B cell (primary cell): Measurements from ENCODE around the gene OTOP2. TPM values are rescaled to one million over a fixed set of nuclear protein-coding genes. Genes with fewer than 3 reads are reported as not detected.

ENCODE experiments used
- ATAC-seq: fragments of 200-7000 bp; cut with Tn5 transposase; one replicate; pipeline ENCODE4 v1.10.0; 2021; ENCODE audit warnings: low read depth, mild to moderate bottlenecking, moderate number of reproducible peaks, moderate library complexity
- CTCF ChIA-PET: fragments of 350-600 bp; sonication (Branson Sonifier 250); formaldehyde crosslinking; loops from one replicate; lab custom pipeline; 2021; ENCODE audit warnings: antibody characterized with exemption, inconsistent platforms; lab: Charles Lee
- POLR2A ChIA-PET: fragments of 350-600 bp; sonication (Branson Sonifier 250); formaldehyde crosslinking; loops from one replicate; lab custom pipeline; 2021; ENCODE audit warnings: antibody characterized with exemption; lab: Charles Lee
- DNase-seq: peaks from one replicate; pipeline ENCODE4 v3.0.0; 2013
- H2AFZ ChIP-seq: 2 replicates; pipeline ENCODE4 v1.6.1; 2012; ENCODE audit warnings: mild to moderate bottlenecking, low read depth, low read length; ENCODE audit not compliant: insufficient read depth, poor library complexity, severe bottlenecking
- H3K27ac ChIP-seq, 2 donors: 1 replicate in 1 of 2; 2 replicates in 1 of 2; pipeline ENCODE4 v1.5.1; 2012 to 2013; ENCODE audit warnings: low read length in 2 of 2, mild to moderate bottlenecking in 2 of 2, moderate library complexity in 1 of 2
- H3K27me3 ChIP-seq, 4 experiments: fragments of 200-600 bp in 1 of 4; sonication (generic) in 1 of 4; replicated peaks in 1 of 4; 1 replicate in 2 of 4; 2 replicates in 2 of 4; pipeline versions ENCODE4 v1.6.1 to v1.7.0; 2013 to 2016; ENCODE audit warnings: low read length in 3 of 4, mild to moderate bottlenecking in 2 of 4, mixed read lengths in 1 of 4, moderate library complexity in 1 of 4; ENCODE audit not compliant: insufficient read depth in 4 of 4, control insufficient read depth in 3 of 4; ENCODE audit errors: control extremely low read depth in 1 of 4
- H3K36me3 ChIP-seq, 2 experiments: replicated peaks in 1 of 2; 1 replicate in 1 of 2; 2 replicates in 1 of 2; pipeline versions ENCODE4 v1.6.1 to v1.7.1; 2013; ENCODE audit warnings: low read length in 1 of 2; ENCODE audit not compliant: insufficient read depth in 2 of 2, control insufficient read depth in 1 of 2; ENCODE audit errors: control extremely low read depth in 1 of 2, extremely low read depth in 1 of 2
- H3K4me1 ChIP-seq, 2 donors: fragments of 200-600 bp in 1 of 2; sonication (generic) in 1 of 2; 1 replicate in 1 of 2; 2 replicates in 1 of 2; pipeline versions ENCODE4 v1.5.1 to v1.6.1; 2013 to 2017; ENCODE audit warnings: low read length in 2 of 2; ENCODE audit not compliant: control insufficient read depth in 2 of 2, insufficient read depth in 2 of 2
- H3K4me2 ChIP-seq: replicated peaks from 2 replicates; pipeline ENCODE3; 2012; ENCODE audit warnings: mild to moderate bottlenecking, low read depth, low read length; ENCODE audit not compliant: poor library complexity, severe bottlenecking
- H3K4me3 ChIP-seq, 5 experiments: fragments of 200-600 bp in 1 of 5; sonication (generic) in 1 of 5; 1 replicate in 3 of 5; 2 replicates in 2 of 5; pipeline versions ENCODE4 v1.5.1 to v1.7.0; 2011 to 2016; ENCODE audit warnings: low read length in 4 of 5, mild to moderate bottlenecking in 4 of 5, low read depth in 2 of 5, control low read depth in 1 of 5, moderate library complexity in 1 of 5; ENCODE audit not compliant: insufficient read depth in 1 of 5; ENCODE audit errors: control extremely low read depth in 1 of 5, extremely low read depth in 1 of 5
- H3K79me2 ChIP-seq: fragments of 200-600 bp; sonication (generic); one replicate; pipeline ENCODE4 v1.6.0; 2016; ENCODE audit warnings: low read length; ENCODE audit not compliant: control insufficient read depth, insufficient read depth
- H3K9ac ChIP-seq: fragments of 200-600 bp; sonication (generic); 2 replicates; pipeline ENCODE4 v1.6.1; 2017; ENCODE audit warnings: mild to moderate bottlenecking, low read length, moderate library complexity
- H3K9me3 ChIP-seq, 3 donors: one replicate each; pipeline versions ENCODE4 v1.6.1 to v1.7.1; 2013; ENCODE audit warnings: low read length in 2 of 3; ENCODE audit not compliant: control insufficient read depth in 2 of 3, insufficient read depth in 1 of 3; ENCODE audit errors: control extremely low read depth in 1 of 3
- H4K20me1 ChIP-seq: 2 replicates; pipeline ENCODE4 v1.6.0; 2012; ENCODE audit warnings: mild to moderate bottlenecking, low read length; ENCODE audit not compliant: insufficient read depth, control insufficient read depth, poor library complexity, severe bottlenecking
- H3K27ac Mint-ChIP-seq: one replicate; pipeline ENCODE4 v1.8.0; 2021; ENCODE audit warnings: mixed read lengths
- H3K27me3 Mint-ChIP-seq: one replicate; pipeline ENCODE4 v1.8.0; 2021; ENCODE audit warnings: mixed read lengths
- H3K4me1 Mint-ChIP-seq: one replicate; pipeline ENCODE4 v1.8.0; 2021; ENCODE audit warnings: mixed read lengths
- H3K4me3 Mint-ChIP-seq: one replicate; pipeline ENCODE4 v1.8.0; 2021; ENCODE audit warnings: mixed read lengths
- H3K9me3 Mint-ChIP-seq: one replicate; pipeline ENCODE4 v1.8.0; 2022; ENCODE audit warnings: mixed read lengths; ENCODE audit not compliant: insufficient read depth
- EZH2 ChIP-seq: IDR thresholded peaks from 2 replicates; pipeline ENCODE4 v1.6.1; 2012; ENCODE audit warnings: borderline replicate concordance, low read depth, mild to moderate bottlenecking, moderate library complexity, low read length; ENCODE audit not compliant: insufficient read depth, poor library complexity, severe bottlenecking
- WGBS: methylation state at CpG from one replicate; pipeline ENCODE4 v1.1.5; 2013; ENCODE audit warnings: missing lambda C conversion rate; ENCODE audit not compliant: insufficient coverage; 5-methylcytosine and 5-hydroxymethylcytosine counted together
- intact Hi-C: fragments of 100-400 bp; cut with micrococcal nuclease; formaldehyde crosslinking; loops from one replicate; pipeline ENCODE4 v1.10.0; 2022
- polyA plus RNA-seq: library from polyadenylated mRNA; depleted of rRNA; stranded (reverse); fragments of >200 nt; gene quantifications from 2 replicates; pipeline ENCODE4 v1.2.3, GENCODE V29; 2012
- total RNA-seq, 2 donors: library from RNA; stranded (reverse); fragments of 120-200 nt in 1 of 2; gene quantifications; 1 replicate in 1 of 2; 2 replicates in 1 of 2; pipeline versions ENCODE4 v1.2.3 to v1.2.4, GENCODE V29; 2013 to 2022
- TF ChIP-seq, protein P1 (sequence below): fragments of 200-600 bp; IDR thresholded peaks from one replicate; pipeline ENCODE4 v1.8.0; 2022; ENCODE audit warnings: antibody characterized with exemption, mild to moderate bottlenecking

The OTOP2 gene
- total and polyA plus RNA-seq, 2 donors (not counting 1 experiment from before 2014, with no cell fraction given), result not detected

DNA sequence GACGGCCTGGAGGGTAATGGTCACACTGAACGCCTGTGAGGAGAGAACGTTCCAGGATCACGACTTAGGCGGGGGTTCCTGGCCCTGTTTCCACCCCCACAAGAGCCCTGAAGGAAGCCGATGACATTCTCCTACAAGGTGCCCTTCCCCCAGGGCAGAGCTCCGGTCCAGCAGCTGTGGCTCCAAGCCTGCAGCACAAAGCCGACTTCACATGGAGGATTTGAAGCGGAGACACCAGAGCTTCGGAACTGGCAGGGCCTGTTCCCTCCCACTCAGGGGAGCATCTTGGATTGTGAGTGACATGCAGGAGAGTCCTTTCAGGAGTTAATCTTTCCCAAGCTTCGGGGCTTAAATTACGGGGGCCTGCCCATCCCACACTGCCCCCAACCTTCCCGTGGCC is 35.6 kb upstream of the OTOP2 start:
- POLR2A ChIA-PET, result no interaction called here
- no peak overlapping the region for H3K9ac ChIP-seq
- no peak overlapping the region for H3K27ac Mint-ChIP-seq
- H3K4me1 ChIP-seq, result peaks cover 6 to 10% of the 10 kb centered on the region in 2 donors
- TF ChIP-seq, protein P1, sequence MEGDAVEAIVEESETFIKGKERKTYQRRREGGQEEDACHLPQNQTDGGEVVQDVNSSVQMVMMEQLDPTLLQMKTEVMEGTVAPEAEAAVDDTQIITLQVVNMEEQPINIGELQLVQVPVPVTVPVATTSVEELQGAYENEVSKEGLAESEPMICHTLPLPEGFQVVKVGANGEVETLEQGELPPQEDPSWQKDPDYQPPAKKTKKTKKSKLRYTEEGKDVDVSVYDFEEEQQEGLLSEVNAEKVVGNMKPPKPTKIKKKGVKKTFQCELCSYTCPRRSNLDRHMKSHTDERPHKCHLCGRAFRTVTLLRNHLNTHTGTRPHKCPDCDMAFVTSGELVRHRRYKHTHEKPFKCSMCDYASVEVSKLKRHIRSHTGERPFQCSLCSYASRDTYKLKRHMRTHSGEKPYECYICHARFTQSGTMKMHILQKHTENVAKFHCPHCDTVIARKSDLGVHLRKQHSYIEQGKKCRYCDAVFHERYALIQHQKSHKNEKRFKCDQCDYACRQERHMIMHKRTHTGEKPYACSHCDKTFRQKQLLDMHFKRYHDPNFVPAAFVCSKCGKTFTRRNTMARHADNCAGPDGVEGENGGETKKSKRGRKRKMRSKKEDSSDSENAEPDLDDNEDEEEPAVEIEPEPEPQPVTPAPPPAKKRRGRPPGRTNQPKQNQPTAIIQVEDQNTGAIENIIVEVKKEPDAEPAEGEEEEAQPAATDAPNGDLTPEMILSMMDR, result no peak
- no peak for TF ChIP-seq EZH2
- H3K4me3 Mint-ChIP-seq, result no peak overlapping the region
- H3K79me2 ChIP-seq, result no peaks in the 10 kb centered on the region
- peaks cover 0 to 30% (median 4%) of the 10 kb centered on the region in 4 experiments for H3K27me3 ChIP-seq
- H3K27me3 Mint-ChIP-seq, result peaks cover 30% of the 10 kb centered on the region
- H4K20me1 ChIP-seq, result no peaks in the 10 kb centered on the region
- H3K36me3 ChIP-seq, result no peaks in the 10 kb centered on the region
- no peak overlapping the region for H3K4me2 ChIP-seq
- H3K9me3 Mint-ChIP-seq, result no peaks in the 10 kb centered on the region
- H3K9me3 ChIP-seq, result no peaks in the 10 kb centered on the region
- WGBS, result 83% methylated on average over 13 of the region's 13 CpGs
- ATAC-seq (no peak), DNase-seq (no peak)
- CTCF ChIA-PET, result interaction anchor here (1.2 kb wide), 1 partner anchor 26 kb away, joined by 3 read pairs; no protein-coding TSS in a partner anchor
- no peak overlapping the region for H3K4me3 ChIP-seq
- H3K4me1 Mint-ChIP-seq, result no peaks in the 10 kb centered on the region
- H2AFZ ChIP-seq, result no peak overlapping the region
- no peak overlapping the region for H3K27ac ChIP-seq
- intact Hi-C loops, result no loop called here

DNA sequence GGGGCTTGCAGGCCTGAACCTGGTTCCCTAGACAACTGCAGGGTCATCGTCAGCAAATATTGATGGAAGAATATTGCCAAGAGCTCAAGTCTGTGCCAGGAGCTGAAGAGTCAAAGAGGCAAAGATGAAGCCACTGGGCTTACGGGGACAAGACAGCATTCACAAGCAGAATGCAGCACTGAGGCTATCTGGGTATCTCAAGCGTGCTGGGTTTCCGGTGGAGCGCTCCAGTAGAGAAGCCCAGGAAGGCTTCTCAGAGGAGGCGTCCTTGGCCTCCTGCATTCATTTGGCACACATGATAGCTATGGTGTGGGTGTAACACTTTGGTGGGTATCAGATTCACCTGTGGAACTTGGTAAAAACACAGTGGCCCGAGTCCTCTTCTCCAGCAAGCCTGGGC is 33.5 kb upstream of the OTOP2 start:
- Histone ChIP-seq H3K36me3 (no peaks in the 10 kb centered on the region), H3K27me3 (peaks cover 0 to 37% (median 7%) of the 10 kb centered on the region in 4 experiments), H4K20me1 (no peaks in the 10 kb centered on the region), H3K9ac (no peak overlapping the region), H3K4me2 (no peak overlapping the region), H3K4me3 (no peak overlapping the region), H3K4me1 (peaks cover 6 to 16% of the 10 kb centered on the region in 2 donors), H3K9me3 (peaks cover 0 to 6% (median 0%) of the 10 kb centered on the region in 3 donors), H3K27ac (no peak overlapping the region), H2AFZ (no peak overlapping the region), H3K79me2 (no peaks in the 10 kb centered on the region)
- ChIA-PET CTCF (no interaction called here), POLR2A (no interaction called here)
- Mint-ChIP-seq H3K9me3 (no peaks in the 10 kb centered on the region), H3K4me3 (no peak overlapping the region), H3K27me3 (peaks cover 41% of the 10 kb centered on the region), H3K27ac (no peak overlapping the region), H3K4me1 (peaks cover 2% of the 10 kb centered on the region)
- no peak for ATAC-seq
- intact Hi-C loops, result no loop called here
- TF ChIP-seq EZH2, result no peak
- TF ChIP-seq, protein P1, result no peak
- WGBS, result 97% methylated on average over 6 of the region's 7 CpGs
- no peak for DNase-seq
